Measurements from ENCODE around the gene CFP.

The CFP gene

GRCh38 chrX:47574076-47574546, 55.6 kb downstream of the CFP start:
- DNase-seq (ENCODE audit: low read depth in 2 of 2): no peak

GRCh38 chrX:47573341-47574075, 56.2 kb downstream of the CFP start:
- DNase-seq (ENCODE audit: low read depth in 2 of 2): no peak

All from stimulated activated CD8-positive, alpha-beta memory T cell treated with anti-CD3 and anti-CD28 coated beads, Interleukin-2, amount 100 ng/mL, for 48 hours (primary cell).